Activated naive CD8-positive, alpha-beta T cell treated with anti-CD3 and anti-CD28 coated beads for 36 hours (primary cell): ENCODE measurements around the gene PRKN. TPM values are rescaled to one million over a fixed set of nuclear protein-coding genes. Genes with fewer than 3 reads are reported as not detected.

Experiments
- DNase-seq: peaks from one replicate; pipeline ENCODE4 v3.0.0; 2021
- H3K27ac Mint-ChIP-seq: one replicate; pipeline ENCODE4 v1.8.0; 2022; ENCODE audit warnings: mild to moderate bottlenecking, moderate library complexity, mixed read lengths
- H3K27me3 Mint-ChIP-seq: one replicate; pipeline ENCODE4 v1.8.0; 2022; ENCODE audit warnings: mild to moderate bottlenecking, mixed read lengths
- H3K36me3 Mint-ChIP-seq: one replicate; pipeline ENCODE4 v1.8.0; 2021; ENCODE audit warnings: mild to moderate bottlenecking, mixed read lengths
- H3K4me1 Mint-ChIP-seq: one replicate; pipeline ENCODE4 v1.8.0; 2021; ENCODE audit warnings: mixed read lengths
- H3K4me3 Mint-ChIP-seq: one replicate; pipeline ENCODE4 v1.8.0; 2022; ENCODE audit warnings: mild to moderate bottlenecking, moderate library complexity, mixed read lengths
- H3K9me3 Mint-ChIP-seq: one replicate; pipeline ENCODE4 v1.8.0; 2022; ENCODE audit warnings: mixed read lengths
- total RNA-seq, 2 experiments: library from RNA; stranded (reverse); gene quantifications; one replicate each; pipeline ENCODE4 v1.2.3, GENCODE V29; 2021

PRKN gene
- total RNA-seq, 2 experiments from 2014 or later: 0.26 to 0.52 TPM

DNA sequence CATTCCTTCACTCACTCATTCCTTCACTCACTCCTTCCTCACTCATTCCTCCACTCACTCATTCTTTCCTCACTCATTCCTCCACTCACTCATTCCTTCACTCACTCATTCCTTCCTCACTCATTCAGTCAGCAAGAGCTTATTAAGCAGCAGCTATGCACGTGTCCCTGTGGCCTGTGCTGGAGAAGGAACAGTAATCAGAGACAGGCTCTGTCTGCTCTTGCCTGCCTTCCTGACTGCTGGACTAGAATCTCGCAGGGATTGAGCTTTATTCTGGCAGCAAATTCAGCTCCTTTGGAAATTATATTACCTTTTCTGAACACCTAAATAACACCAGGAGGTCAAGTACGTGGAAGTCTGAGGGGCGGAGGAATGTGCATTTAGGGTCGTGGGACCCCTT, 1314.8 kb downstream of the PRKN start:
- DNase-seq: no peak
- Mint-ChIP-seq H3K27me3 (peaks cover 9% of the 10 kb centered on the region), H3K4me1 (no peaks in the 10 kb centered on the region), H3K4me3 (no peak overlapping the region), H3K9me3 (no peaks in the 10 kb centered on the region), H3K27ac (no peak overlapping the region), H3K36me3 (no peaks in the 10 kb centered on the region)

DNA sequence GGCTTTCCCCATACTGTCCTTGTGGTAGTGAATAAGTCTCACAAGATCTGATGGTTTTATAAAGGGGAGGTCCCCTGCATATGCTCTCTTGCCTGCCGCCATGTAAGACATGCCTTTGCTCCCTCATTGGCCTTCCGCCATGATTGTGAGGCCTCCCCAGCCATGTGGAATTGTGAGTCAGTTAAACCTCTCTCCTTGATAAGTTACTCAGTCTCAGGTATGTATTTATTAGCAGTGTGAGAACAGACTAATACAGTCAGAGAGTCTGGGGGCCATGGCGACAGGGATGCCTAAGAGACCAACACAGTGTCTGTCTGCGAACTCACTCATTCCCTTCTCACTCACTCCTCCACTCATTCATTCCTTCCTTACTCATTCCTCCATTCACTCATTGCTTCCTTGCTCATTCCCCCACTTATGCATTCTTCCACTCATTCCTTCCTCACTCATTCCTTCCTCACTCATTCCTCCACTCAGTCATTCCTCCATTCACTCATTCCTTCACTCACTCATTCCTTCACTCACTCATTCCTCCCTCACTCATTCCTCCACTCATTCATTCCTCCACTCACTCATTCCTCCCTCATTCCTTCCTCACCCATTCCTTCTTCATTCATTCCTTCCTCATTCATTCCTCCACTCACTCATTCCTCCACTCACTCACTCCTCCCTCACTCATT, 1316.2 kb downstream of the PRKN start:
- Mint-ChIP-seq H3K4me1 (no peaks in the 10 kb centered on the region), H3K9me3 (no peaks in the 10 kb centered on the region), H3K4me3 (no peak overlapping the region), H3K36me3 (no peaks in the 10 kb centered on the region), H3K27ac (no peak overlapping the region), H3K27me3 (peaks cover 9% of the 10 kb centered on the region)
- DNase-seq: no peak

DNA sequence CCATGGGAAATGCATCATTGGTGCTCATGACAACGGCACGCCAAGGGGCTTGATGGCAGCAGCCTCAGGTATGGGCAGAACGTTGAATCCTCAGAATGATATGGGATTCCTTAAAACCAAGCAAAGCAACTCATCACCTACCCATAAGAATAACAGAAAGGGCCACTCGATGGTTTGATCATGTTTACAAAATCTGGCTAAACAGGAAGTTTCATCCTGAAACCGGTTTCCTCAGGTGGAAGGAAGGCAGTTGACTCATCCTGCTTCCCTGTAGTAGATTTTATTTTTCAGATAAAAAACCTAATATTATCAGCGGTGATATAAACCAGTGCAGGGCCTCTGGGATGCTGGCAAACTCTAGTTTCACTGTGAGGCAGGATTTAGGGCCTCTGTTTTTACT, 1316.8 kb downstream of the PRKN start:
- H3K27ac Mint-ChIP-seq: no peak overlapping the region
- H3K27me3 Mint-ChIP-seq: peaks cover 3% of the 10 kb centered on the region
- no peak overlapping the region for H3K4me3 Mint-ChIP-seq
- no peaks in the 10 kb centered on the region for H3K9me3 Mint-ChIP-seq
- H3K36me3 Mint-ChIP-seq: no peaks in the 10 kb centered on the region
- no peaks in the 10 kb centered on the region for H3K4me1 Mint-ChIP-seq
- no peak for DNase-seq

GRCh38 chr6:161410076-161410475, 1317.5 kb downstream of the PRKN start:
- Mint-ChIP-seq H3K27me3 (no peaks in the 10 kb centered on the region), H3K4me3 (no peak overlapping the region), H3K27ac (no peak overlapping the region), H3K9me3 (no peaks in the 10 kb centered on the region), H3K4me1 (no peaks in the 10 kb centered on the region), H3K36me3 (no peaks in the 10 kb centered on the region)
- no peak for DNase-seq

DNA sequence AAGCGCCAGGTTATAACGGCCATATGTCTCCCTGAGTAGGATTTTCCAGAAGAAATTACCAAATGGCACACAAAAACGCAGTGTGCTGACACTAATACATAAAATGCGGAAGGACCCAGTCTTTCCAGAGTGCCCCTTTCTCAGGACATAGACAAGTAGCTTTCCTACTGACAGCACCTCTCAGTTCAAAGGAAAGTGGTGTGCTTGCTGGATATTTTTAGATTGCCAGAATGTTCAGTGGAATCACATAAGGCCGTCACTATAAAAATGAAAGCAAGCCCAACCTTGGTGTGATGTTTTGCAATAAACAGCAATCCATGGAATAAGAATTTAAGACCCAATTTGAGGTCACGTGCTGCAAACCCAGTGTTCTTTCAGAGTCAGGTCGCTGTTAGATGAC, 1318.2 kb downstream of the PRKN start:
- Mint-ChIP-seq H3K9me3 (no peaks in the 10 kb centered on the region), H3K4me3 (no peak overlapping the region), H3K36me3 (no peaks in the 10 kb centered on the region), H3K27ac (no peak overlapping the region), H3K4me1 (no peaks in the 10 kb centered on the region), H3K27me3 (no peaks in the 10 kb centered on the region)
- no peak for DNase-seq

DNA sequence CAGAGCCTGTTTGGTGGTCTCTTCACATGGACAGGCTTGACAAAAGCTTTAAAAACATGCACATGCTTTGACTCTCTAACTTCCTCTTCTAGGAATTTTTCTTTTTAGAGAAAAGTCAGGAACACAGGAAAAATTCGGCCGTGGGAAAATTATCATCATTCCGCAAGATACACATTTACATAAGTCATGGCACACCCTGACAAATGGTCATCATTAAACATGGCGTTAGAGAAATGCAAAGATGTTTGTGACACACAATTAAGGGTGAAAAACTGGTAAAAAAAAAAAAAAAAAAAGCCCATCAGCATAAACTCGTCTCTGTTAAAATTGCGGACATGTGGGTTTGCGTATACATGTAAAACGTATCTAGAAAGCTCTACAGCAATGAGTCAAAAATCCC, 1319.5 kb downstream of the PRKN start:
- no peaks in the 10 kb centered on the region for H3K27me3 Mint-ChIP-seq

GRCh38 chr6:161407581-161407980, 1320.0 kb downstream of the PRKN start:
- no peaks in the 10 kb centered on the region for H3K27me3 Mint-ChIP-seq
- no peak for DNase-seq
- no peak overlapping the region for H3K4me3 Mint-ChIP-seq

More for the DNA sequence above, 1319.5 kb downstream of the PRKN start:
- no peak overlapping the region for H3K4me3 Mint-ChIP-seq
- no peaks in the 10 kb centered on the region for H3K4me1 Mint-ChIP-seq
- no peak for DNase-seq
- H3K27ac Mint-ChIP-seq: no peak overlapping the region
- H3K36me3 Mint-ChIP-seq: no peaks in the 10 kb centered on the region
- H3K9me3 Mint-ChIP-seq: no peaks in the 10 kb centered on the region

GRCh38 chr6:161407115-161407514, 1320.5 kb downstream of the PRKN start:
- no peaks in the 10 kb centered on the region for H3K36me3 Mint-ChIP-seq
- H3K27ac Mint-ChIP-seq: no peak overlapping the region
- H3K4me3 Mint-ChIP-seq: no peak overlapping the region
- no peaks in the 10 kb centered on the region for H3K9me3 Mint-ChIP-seq
- no peak for DNase-seq
- no peaks in the 10 kb centered on the region for H3K27me3 Mint-ChIP-seq
- H3K4me1 Mint-ChIP-seq: no peaks in the 10 kb centered on the region

More at GRCh38 chr6:161407581-161407980, 1320.0 kb downstream of the PRKN start:
- no peaks in the 10 kb centered on the region for H3K36me3 Mint-ChIP-seq
- H3K9me3 Mint-ChIP-seq: no peaks in the 10 kb centered on the region
- H3K4me1 Mint-ChIP-seq: no peaks in the 10 kb centered on the region
- H3K27ac Mint-ChIP-seq: no peak overlapping the region

- Mint-ChIP-seq H3K4me1 (no peaks in the 10 kb centered on the region), H3K27ac (no peak overlapping the region), H3K36me3 (no peaks in the 10 kb centered on the region), H3K9me3 (no peaks in the 10 kb centered on the region), H3K4me3 (no peak overlapping the region), H3K27me3 (no peaks in the 10 kb centered on the region)
- no peak for DNase-seq
These were observed 1320.9 kb downstream of the PRKN start for GRCh38 chr6:161406646-161407045.

DNA sequence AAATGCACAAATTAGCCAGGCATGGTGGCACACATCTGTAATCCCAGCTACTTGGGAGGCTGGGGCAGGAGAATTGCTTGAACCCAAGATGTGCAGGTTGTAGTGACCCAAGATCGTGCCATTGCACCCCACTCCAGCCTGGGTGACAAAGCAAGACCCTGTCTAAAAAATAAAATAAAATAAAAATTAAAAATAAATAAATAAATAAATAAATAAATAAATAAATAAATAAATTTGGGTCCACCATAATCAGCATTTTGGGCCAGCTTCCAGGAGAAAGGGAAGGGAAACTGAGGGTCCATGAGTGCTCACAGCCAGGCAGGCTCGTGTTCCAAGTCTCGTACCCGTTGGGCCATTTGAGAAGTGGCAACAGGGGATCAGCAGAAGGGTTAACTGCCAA, 1322.1 kb downstream of the PRKN start:
- Mint-ChIP-seq H3K4me1 (no peaks in the 10 kb centered on the region), H3K36me3 (no peaks in the 10 kb centered on the region)

DNA sequence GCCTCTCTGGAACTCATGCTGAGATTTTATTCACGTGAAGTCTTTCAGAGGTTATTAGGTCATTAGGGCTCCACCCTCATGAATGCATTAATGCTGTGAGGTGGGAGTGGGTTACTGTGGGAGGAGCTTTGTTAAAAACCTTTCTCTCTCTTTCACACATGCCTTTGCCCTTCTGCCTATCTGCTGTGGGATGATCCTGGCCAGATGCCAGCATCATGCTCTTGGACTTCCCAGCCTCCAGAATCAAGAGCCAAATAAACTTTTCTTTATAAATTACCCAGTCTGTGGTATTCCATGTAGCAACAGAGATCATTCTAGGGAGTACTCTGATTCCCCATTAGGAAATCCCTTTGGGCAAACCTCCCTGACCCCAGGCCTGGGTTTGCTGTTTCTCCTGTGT, 1323.8 kb downstream of the PRKN start:
- H3K4me3 Mint-ChIP-seq: no peak overlapping the region
- H3K27me3 Mint-ChIP-seq: no peaks in the 10 kb centered on the region

More for the DNA sequence above, 1322.1 kb downstream of the PRKN start:
- Mint-ChIP-seq H3K27me3 (no peaks in the 10 kb centered on the region), H3K9me3 (no peaks in the 10 kb centered on the region), H3K4me3 (no peak overlapping the region), H3K27ac (no peak overlapping the region)
- DNase-seq: no peak

DNA sequence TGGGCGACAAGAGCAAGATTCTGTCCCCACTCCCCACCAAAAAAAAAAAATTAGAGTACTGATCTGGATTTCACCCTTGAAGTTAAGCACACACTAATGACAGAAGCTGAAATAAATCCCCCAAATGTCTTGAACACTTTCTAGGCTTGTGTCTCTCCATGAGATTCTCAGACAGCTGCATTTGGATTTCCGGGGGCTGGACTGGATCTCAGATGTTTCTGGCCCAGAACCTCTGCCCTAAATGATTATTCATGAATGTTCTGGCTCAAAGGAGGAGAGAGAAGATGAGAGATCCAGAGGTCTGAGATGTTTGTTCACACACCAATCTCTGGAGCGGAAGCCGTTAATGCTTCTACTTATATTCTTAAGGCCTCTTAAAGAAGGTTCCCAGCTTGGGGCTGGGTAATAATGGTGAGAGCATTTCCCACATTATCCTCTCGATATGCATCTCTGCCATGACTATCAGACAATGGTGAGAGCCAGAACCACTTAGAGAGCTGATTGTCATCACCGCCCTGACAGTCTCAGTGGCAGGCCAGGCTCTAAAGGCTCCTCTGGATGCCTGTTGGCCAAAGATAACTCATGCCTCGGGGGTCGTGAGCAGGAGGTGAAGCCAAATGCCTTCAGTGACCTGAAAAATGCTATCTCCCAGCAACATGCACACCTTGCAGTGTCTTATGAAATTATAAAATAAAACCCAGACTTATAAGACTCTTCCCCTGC, 1325.8 kb downstream of the PRKN start:
- Mint-ChIP-seq H3K27ac (no peak overlapping the region), H3K9me3 (no peaks in the 10 kb centered on the region), H3K4me1 (no peaks in the 10 kb centered on the region), H3K4me3 (no peak overlapping the region), H3K36me3 (no peaks in the 10 kb centered on the region), H3K27me3 (no peaks in the 10 kb centered on the region)
- DNase-seq: no peak

More for the DNA sequence above, 1323.8 kb downstream of the PRKN start:
- DNase-seq: no peak
- Mint-ChIP-seq H3K4me1 (no peaks in the 10 kb centered on the region), H3K27ac (no peak overlapping the region), H3K9me3 (no peaks in the 10 kb centered on the region), H3K36me3 (no peaks in the 10 kb centered on the region)

GRCh38 chr6:161400671-161401070, 1326.9 kb downstream of the PRKN start:
- H3K4me1 Mint-ChIP-seq: no peaks in the 10 kb centered on the region
- H3K9me3 Mint-ChIP-seq: no peaks in the 10 kb centered on the region
- H3K27ac Mint-ChIP-seq: no peak overlapping the region
- DNase-seq: no peak
- H3K27me3 Mint-ChIP-seq: no peaks in the 10 kb centered on the region
- H3K4me3 Mint-ChIP-seq: no peak overlapping the region
- no peaks in the 10 kb centered on the region for H3K36me3 Mint-ChIP-seq

DNA sequence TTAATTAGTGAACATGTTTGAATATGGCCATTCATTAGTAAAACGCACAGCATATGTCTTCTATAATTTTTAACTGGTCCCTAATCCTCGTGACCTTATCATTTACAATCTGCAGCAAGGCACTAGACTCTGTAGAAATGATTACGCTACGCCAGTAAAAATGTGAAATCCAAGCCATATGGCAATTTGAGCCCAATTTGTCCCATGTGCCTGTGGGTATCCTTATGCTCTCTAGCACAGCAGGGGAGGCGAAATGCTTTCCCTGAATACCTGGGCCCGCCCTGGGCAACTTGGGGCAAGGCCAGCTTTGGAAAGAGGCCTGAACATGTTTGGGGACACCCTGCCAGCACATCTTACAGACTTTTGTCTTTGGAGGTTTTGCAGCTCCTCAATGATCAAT, 1331.0 kb downstream of the PRKN start:
- Mint-ChIP-seq H3K4me1 (no peaks in the 10 kb centered on the region), H3K27me3 (no peaks in the 10 kb centered on the region), H3K27ac (no peak overlapping the region), H3K4me3 (no peak overlapping the region), H3K9me3 (no peaks in the 10 kb centered on the region), H3K36me3 (no peaks in the 10 kb centered on the region)
- no peak for DNase-seq

GRCh38 chr6:161395716-161396231, 1331.8 kb downstream of the PRKN start:
- DNase-seq: no peak
- H3K27me3 Mint-ChIP-seq: no peaks in the 10 kb centered on the region
- H3K4me1 Mint-ChIP-seq: no peaks in the 10 kb centered on the region
- no peaks in the 10 kb centered on the region for H3K9me3 Mint-ChIP-seq
- no peak overlapping the region for H3K27ac Mint-ChIP-seq
- no peaks in the 10 kb centered on the region for H3K36me3 Mint-ChIP-seq
- no peak overlapping the region for H3K4me3 Mint-ChIP-seq

DNA sequence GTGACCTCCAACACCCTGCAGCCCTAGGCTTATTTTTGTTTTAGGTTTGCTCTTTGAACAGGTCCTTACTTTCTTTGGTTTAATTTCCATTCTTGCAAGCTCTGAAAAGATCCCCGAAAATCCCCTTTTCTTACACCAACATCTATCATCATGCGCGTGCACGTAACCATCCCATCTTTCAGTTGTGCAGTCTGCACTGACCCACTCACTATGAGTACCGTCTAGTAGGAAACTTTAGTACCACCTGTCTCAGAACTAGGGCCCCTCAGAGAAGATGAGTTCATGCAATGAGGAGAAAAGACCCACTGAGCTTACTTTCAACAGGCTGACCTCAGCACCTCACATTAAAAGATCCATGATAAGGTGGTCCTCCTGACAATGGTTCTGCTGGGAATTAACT, 1333.1 kb downstream of the PRKN start:
- Mint-ChIP-seq H3K4me1 (no peaks in the 10 kb centered on the region), H3K36me3 (no peaks in the 10 kb centered on the region), H3K4me3 (no peak overlapping the region), H3K9me3 (no peaks in the 10 kb centered on the region), H3K27ac (no peak overlapping the region), H3K27me3 (no peaks in the 10 kb centered on the region)
- DNase-seq: no peak
